K562 (cell line): ENCODE measurements around the gene TMEM237.

Experiments used
- CAMTA2 ChIP-seq: fragments of 250-450 bp; sonication (Bioruptor Pico); conservative IDR thresholded peaks from 2 replicates; pipeline ENCODE4 v1.5.1; 2022
- NONO ChIP-seq, 2 experiments: fragments of 200-400 bp in 1 of 2; fragments of 450-650 bp in 1 of 2; formaldehyde crosslinking in 1 of 2; IDR thresholded peaks; 2 replicates each; pipeline ENCODE4 v1.6.1; 2017; ENCODE audit warnings: low read depth in 2 of 2, mild to moderate bottlenecking in 2 of 2, moderate library complexity in 2 of 2, low read length in 1 of 2
- ZBTB34 ChIP-seq: fragments of 250-450 bp; sonication (Bioruptor Pico); IDR thresholded peaks from 2 replicates; pipeline ENCODE4 v1.8.0; 2021; ENCODE audit warnings: mild to moderate bottlenecking, moderate library complexity
- TF ChIP-seq, protein P1 (sequence below), 3 experiments: IDR thresholded peaks in 2 of 3; conservative IDR thresholded peaks in 1 of 3; 2 replicates each; pipeline ENCODE4 v1.5.1; 2011 to 2012; ENCODE audit warnings: low read length in 3 of 3, mild to moderate bottlenecking in 3 of 3, control low read depth in 2 of 3, improper control_type of control experiment in 1 of 3, inconsistent platforms in 1 of 3, low read depth in 1 of 3, mixed read lengths in 1 of 3, moderate library complexity in 1 of 3; ENCODE audit not compliant: insufficient read depth in 2 of 3

GRCh38 chr2:201621293-201621999, 21.9 kb downstream of the TMEM237 start:
- TF ChIP-seq, protein P1, sequence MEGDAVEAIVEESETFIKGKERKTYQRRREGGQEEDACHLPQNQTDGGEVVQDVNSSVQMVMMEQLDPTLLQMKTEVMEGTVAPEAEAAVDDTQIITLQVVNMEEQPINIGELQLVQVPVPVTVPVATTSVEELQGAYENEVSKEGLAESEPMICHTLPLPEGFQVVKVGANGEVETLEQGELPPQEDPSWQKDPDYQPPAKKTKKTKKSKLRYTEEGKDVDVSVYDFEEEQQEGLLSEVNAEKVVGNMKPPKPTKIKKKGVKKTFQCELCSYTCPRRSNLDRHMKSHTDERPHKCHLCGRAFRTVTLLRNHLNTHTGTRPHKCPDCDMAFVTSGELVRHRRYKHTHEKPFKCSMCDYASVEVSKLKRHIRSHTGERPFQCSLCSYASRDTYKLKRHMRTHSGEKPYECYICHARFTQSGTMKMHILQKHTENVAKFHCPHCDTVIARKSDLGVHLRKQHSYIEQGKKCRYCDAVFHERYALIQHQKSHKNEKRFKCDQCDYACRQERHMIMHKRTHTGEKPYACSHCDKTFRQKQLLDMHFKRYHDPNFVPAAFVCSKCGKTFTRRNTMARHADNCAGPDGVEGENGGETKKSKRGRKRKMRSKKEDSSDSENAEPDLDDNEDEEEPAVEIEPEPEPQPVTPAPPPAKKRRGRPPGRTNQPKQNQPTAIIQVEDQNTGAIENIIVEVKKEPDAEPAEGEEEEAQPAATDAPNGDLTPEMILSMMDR (IDR thresholded peaks at IDR 0.05 in 2 of 3, conservative IDR thresholded peaks at IDR 0.05 in 1 of 3; ENCODE audit: insufficient read depth in 2 of 3, low read depth in 1 of 3, low read length in 3 of 3): no peak
- no peak for TF ChIP-seq ZBTB34 (CRISPR knock-in tag)
- TF ChIP-seq NONO (IDR thresholded peaks at IDR 0.05; ENCODE audit: low read depth in 2 of 2, low read length in 1 of 2): no peak
- TF ChIP-seq CAMTA2 (CRISPR knock-in tag): no peak
